ENCODE data around the gene TECTB.

TECTB gene

DNA sequence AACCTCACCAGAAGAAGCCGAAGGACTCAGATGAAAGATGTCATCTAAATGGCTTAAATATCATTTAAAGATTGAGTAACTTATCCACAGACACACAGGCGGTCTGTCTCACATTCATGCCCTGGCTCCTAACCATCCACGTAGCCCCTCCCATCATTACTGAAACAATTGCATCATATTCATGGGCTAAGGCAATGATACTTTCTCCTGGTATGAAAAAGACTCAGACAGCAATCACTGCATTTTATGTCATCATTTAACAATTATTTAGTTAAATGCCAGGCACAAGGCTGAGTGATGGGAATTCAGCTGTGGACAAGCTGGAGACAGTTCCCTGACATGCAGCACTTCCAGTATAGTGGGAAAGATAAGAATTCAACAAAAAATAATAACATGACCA is 11.2 kb upstream of the TECTB start:
- Histone ChIP-seq H4K20me1 (ENCODE audit: low read depth, low read length) (no peaks in the 10 kb centered on the region), H3K79me2 (ENCODE audit: insufficient read depth, low read length) (no peaks in the 10 kb centered on the region), H3K4me3 (ENCODE audit: insufficient read depth, low read length, poor library complexity, severe bottlenecking) (no peak overlapping the region), H3F3A (ENCODE audit: insufficient read depth) (no peaks in the 10 kb centered on the region), H3K4me2 (ENCODE audit: low read depth, low read length, poor library complexity, severe bottlenecking) (no peak overlapping the region), H2AFZ (ENCODE audit: low read depth, low read length, severe bottlenecking) (no peak overlapping the region), H3K9me2 (replicated peaks; ENCODE audit: insufficient read depth, low read length) (no peaks in the 10 kb centered on the region), H3K9ac (ENCODE audit: low read length) (no peak overlapping the region), H3K9me3 (ENCODE audit: insufficient read depth, low read length) (no peaks in the 10 kb centered on the region), H3K27ac (ENCODE audit: low read depth, low read length) (no peak overlapping the region), H3K36me3 (ENCODE audit: low read length) (no peaks in the 10 kb centered on the region), H3K27me3 (ENCODE audit: low read length) (no peaks in the 10 kb centered on the region)
- no peak for TF ChIP-seq EZH2phosphoT487 (conservative IDR thresholded peaks at IDR 0.05; ENCODE audit: low read length)
- TF ChIP-seq, protein P1, sequence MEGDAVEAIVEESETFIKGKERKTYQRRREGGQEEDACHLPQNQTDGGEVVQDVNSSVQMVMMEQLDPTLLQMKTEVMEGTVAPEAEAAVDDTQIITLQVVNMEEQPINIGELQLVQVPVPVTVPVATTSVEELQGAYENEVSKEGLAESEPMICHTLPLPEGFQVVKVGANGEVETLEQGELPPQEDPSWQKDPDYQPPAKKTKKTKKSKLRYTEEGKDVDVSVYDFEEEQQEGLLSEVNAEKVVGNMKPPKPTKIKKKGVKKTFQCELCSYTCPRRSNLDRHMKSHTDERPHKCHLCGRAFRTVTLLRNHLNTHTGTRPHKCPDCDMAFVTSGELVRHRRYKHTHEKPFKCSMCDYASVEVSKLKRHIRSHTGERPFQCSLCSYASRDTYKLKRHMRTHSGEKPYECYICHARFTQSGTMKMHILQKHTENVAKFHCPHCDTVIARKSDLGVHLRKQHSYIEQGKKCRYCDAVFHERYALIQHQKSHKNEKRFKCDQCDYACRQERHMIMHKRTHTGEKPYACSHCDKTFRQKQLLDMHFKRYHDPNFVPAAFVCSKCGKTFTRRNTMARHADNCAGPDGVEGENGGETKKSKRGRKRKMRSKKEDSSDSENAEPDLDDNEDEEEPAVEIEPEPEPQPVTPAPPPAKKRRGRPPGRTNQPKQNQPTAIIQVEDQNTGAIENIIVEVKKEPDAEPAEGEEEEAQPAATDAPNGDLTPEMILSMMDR (IDR thresholded peaks at IDR 0.05; ENCODE audit: insufficient read depth, low read length, poor library complexity, severe bottlenecking) = no peak

DNA sequence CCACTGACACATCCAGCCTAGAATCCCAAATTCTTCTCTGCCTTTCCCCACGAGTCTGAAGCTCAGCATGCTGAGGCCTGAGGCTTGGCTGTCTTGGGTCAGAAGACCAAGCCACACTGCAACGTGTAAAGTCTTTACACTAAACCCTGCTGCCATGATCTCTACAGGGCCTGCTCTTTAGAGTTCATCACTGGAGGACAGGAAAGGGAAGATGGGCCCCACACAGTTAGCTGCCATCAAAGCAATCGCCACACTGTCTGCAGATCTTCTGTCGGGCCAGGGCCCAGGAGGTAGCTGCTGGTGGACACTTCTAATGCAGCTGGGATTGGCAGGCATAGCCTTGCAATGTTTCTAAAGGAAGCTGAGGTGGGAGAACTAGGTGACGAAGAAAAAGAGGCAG is 8.4 kb upstream of the TECTB start:
- H4K20me1 ChIP-seq (ENCODE audit: low read depth, low read length) = no peaks in the 10 kb centered on the region
- H3K79me2 ChIP-seq (ENCODE audit: insufficient read depth, low read length) = no peaks in the 10 kb centered on the region
- H3K4me3 ChIP-seq (ENCODE audit: insufficient read depth, low read length, poor library complexity, severe bottlenecking) = no peak overlapping the region

DNA sequence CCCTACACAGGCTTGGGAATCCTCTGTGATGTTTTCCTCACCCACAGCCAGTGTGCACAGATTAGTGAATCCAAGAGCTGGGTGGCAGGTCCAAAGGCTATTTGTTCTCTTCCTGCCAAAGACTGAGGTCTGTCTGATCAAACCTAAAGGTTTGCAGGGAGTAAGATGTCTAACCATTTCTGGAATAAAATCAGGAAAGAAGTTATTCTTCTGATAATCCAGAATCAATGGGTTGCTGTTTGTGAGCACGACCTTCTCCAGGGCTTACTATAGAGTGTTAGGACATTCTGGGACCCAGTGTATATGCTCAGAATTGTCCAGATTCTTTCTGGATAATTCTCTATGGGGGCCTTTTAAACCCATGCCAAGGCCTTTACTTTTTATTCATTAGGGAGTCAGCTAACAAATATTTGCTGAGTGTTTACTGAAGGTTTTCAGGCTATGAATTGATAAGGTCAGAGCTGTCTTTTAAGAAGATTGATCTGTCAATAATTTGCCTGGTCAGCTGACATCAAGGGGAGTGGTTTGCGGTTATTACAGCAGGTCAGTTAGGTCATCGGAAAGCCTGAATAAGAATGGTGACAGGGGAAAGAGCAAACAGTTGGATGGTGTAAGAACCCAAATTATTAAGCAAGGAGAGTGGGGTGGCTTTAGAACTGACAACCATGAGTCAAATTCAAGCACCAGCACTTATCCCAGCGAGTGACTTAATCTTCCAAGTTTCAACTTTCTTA is 7.5 kb upstream of the TECTB start:
- no peaks in the 10 kb centered on the region for H3K79me2 ChIP-seq (ENCODE audit: insufficient read depth, low read length)
- no peak overlapping the region for H3K9ac ChIP-seq (ENCODE audit: low read length)
- no peak overlapping the region for H2AFZ ChIP-seq (ENCODE audit: low read depth, low read length, severe bottlenecking)
- H3K27me3 ChIP-seq (ENCODE audit: low read length) = no peaks in the 10 kb centered on the region
- no peaks in the 10 kb centered on the region for H3F3A ChIP-seq (ENCODE audit: insufficient read depth)
- H3K9me3 ChIP-seq (ENCODE audit: insufficient read depth, low read length) = no peaks in the 10 kb centered on the region
- H3K36me3 ChIP-seq (ENCODE audit: low read length) = no peaks in the 10 kb centered on the region
- H3K9me2 ChIP-seq (replicated peaks; ENCODE audit: insufficient read depth, low read length) = no peaks in the 10 kb centered on the region
- TF ChIP-seq, protein P1 (IDR thresholded peaks at IDR 0.05; ENCODE audit: insufficient read depth, low read length, poor library complexity, severe bottlenecking) = no peak
- no peak for TF ChIP-seq EZH2phosphoT487 (conservative IDR thresholded peaks at IDR 0.05; ENCODE audit: low read length)
- no peak overlapping the region for H3K4me2 ChIP-seq (ENCODE audit: low read depth, low read length, poor library complexity, severe bottlenecking)
- no peak overlapping the region for H3K4me3 ChIP-seq (ENCODE audit: insufficient read depth, low read length, poor library complexity, severe bottlenecking)
- H4K20me1 ChIP-seq (ENCODE audit: low read depth, low read length) = no peaks in the 10 kb centered on the region
- H3K27ac ChIP-seq (ENCODE audit: low read depth, low read length) = no peak overlapping the region

More for the DNA sequence above, 8.4 kb upstream of the TECTB start:
- no peak overlapping the region for H2AFZ ChIP-seq (ENCODE audit: low read depth, low read length, severe bottlenecking)
- H3F3A ChIP-seq (ENCODE audit: insufficient read depth) = no peaks in the 10 kb centered on the region
- no peak overlapping the region for H3K9ac ChIP-seq (ENCODE audit: low read length)
- H3K27me3 ChIP-seq (ENCODE audit: low read length) = no peaks in the 10 kb centered on the region
- H3K36me3 ChIP-seq (ENCODE audit: low read length) = no peaks in the 10 kb centered on the region
- no peak overlapping the region for H3K27ac ChIP-seq (ENCODE audit: low read depth, low read length)
- no peaks in the 10 kb centered on the region for H3K9me3 ChIP-seq (ENCODE audit: insufficient read depth, low read length)
- H3K9me2 ChIP-seq (replicated peaks; ENCODE audit: insufficient read depth, low read length) = no peaks in the 10 kb centered on the region
- no peak for TF ChIP-seq EZH2phosphoT487 (conservative IDR thresholded peaks at IDR 0.05; ENCODE audit: low read length)
- TF ChIP-seq, protein P1 (IDR thresholded peaks at IDR 0.05; ENCODE audit: insufficient read depth, low read length, poor library complexity, severe bottlenecking) = no peak
- no peak overlapping the region for H3K4me2 ChIP-seq (ENCODE audit: low read depth, low read length, poor library complexity, severe bottlenecking)

Measured in SU-DHL-6 (cell line).